K562 (cell line): ENCODE results near the gene FAM200B.

Experiments used
- CBX2 ChIP-seq: fragments of 200-600 bp; sonication (generic); IDR thresholded peaks from one replicate; pipeline ENCODE4 v1.6.1; 2012; ENCODE audit warnings: mild to moderate bottlenecking, low read length, inconsistent platforms; ENCODE audit not compliant: insufficient read depth, poor library complexity, severe bottlenecking
- EP300 ChIP-seq: IDR thresholded peaks from 2 replicates; pipeline ENCODE4 v1.6.1; 2012; ENCODE audit warnings: low read length, improper control_type of control experiment
- GABPA ChIP-seq: fragments of 200-800 bp; sonication (Bioruptor generic); conservative IDR thresholded peaks from 2 replicates; pipeline ENCODE4 v1.6.1; 2016; ENCODE audit warnings: low read depth, missing genetic modification characterization, missing compliant biosample characterization
- MTA2 ChIP-seq: fragments of 450-650 bp; IDR thresholded peaks from 2 replicates; pipeline ENCODE4 v1.6.1; 2016; ENCODE audit warnings: low read depth
- NR4A1 ChIP-seq, 2 experiments: fragments of 250-450 bp in 1 of 2; fragments of 450-650 bp in 1 of 2; sonication (Bioruptor Pico) in 1 of 2; IDR thresholded peaks; 2 replicates each; pipeline versions ENCODE4 v1.4.0 to v1.6.1; 2016 to 2020; ENCODE audit warnings: mild to moderate bottlenecking in 2 of 2, missing compliant biosample characterization in 1 of 2, missing genetic modification characterization in 1 of 2, moderate library complexity in 1 of 2
- PHB2 ChIP-seq: fragments of 450-650 bp; IDR thresholded peaks from 2 replicates; pipeline ENCODE4 v1.6.1; 2017; ENCODE audit warnings: low read depth
- POLR2A ChIP-seq: fragments of 450-650 bp; conservative IDR thresholded peaks from 2 replicates; pipeline ENCODE4 v1.6.1; 2016
- PPARD ChIP-seq: fragments of 250-450 bp; sonication (Bioruptor Pico); IDR thresholded peaks from 2 replicates; pipeline ENCODE4 v1.8.0; 2022; ENCODE audit warnings: inconsistent platforms, mild to moderate bottlenecking, moderate library complexity
- U2AF1 ChIP-seq: fragments of 200-400 bp; formaldehyde crosslinking; optimal IDR thresholded peaks from 2 replicates; pipeline ENCODE3; 2017; ENCODE audit warnings: mild to moderate bottlenecking, low read depth, low read length, moderate library complexity
- ZBTB7A ChIP-seq: IDR thresholded peaks from 2 replicates; pipeline ENCODE4 v1.6.1; 2011; ENCODE audit warnings: low read depth, mild to moderate bottlenecking, low read length, moderate library complexity, borderline replicate concordance; ENCODE audit not compliant: control insufficient read depth
- TF ChIP-seq, protein P1 (sequence below), 3 experiments: IDR thresholded peaks in 2 of 3; conservative IDR thresholded peaks in 1 of 3; 2 replicates each; pipeline ENCODE4 v1.5.1; 2011 to 2012; ENCODE audit warnings: low read length in 3 of 3, mild to moderate bottlenecking in 3 of 3, control low read depth in 2 of 3, improper control_type of control experiment in 1 of 3, inconsistent platforms in 1 of 3, low read depth in 1 of 3, mixed read lengths in 1 of 3, moderate library complexity in 1 of 3; ENCODE audit not compliant: insufficient read depth in 2 of 3

DNA sequence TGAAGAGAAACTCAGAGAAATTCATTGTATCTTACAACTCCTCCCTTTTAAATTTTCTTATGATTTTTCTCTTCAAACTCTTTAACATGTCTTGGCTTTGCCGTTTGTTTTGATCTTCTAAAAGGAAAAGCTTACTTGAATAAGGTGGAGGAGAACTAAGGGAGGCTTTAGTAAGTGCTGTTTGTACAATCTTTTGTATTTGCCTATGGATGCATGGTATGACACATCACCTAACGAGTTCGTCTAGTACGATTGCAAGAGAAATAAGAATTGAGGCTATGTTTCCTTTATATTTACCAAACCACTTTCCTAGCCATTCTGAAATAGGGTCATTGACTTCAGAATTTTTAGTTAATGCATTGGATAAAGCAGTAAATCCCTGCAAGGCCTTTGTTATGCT, 12.8 kb downstream of the FAM200B start:
- TF ChIP-seq U2AF1 (no peak), PPARD (CRISPR knock-in tag) (no peak), ZBTB7A (no peak), GABPA (tag) (no peak), EP300 (no peak), NR4A1 (CRISPR knock-in tag; IDR thresholded peaks at IDR 0.05) (no peak), NR4A1 (tag; IDR thresholded peaks at IDR 0.05) (no peak), PHB2 (no peak), CBX2 (no peak), POLR2A (no peak), MTA2 (no peak)
- TF ChIP-seq, protein P1, sequence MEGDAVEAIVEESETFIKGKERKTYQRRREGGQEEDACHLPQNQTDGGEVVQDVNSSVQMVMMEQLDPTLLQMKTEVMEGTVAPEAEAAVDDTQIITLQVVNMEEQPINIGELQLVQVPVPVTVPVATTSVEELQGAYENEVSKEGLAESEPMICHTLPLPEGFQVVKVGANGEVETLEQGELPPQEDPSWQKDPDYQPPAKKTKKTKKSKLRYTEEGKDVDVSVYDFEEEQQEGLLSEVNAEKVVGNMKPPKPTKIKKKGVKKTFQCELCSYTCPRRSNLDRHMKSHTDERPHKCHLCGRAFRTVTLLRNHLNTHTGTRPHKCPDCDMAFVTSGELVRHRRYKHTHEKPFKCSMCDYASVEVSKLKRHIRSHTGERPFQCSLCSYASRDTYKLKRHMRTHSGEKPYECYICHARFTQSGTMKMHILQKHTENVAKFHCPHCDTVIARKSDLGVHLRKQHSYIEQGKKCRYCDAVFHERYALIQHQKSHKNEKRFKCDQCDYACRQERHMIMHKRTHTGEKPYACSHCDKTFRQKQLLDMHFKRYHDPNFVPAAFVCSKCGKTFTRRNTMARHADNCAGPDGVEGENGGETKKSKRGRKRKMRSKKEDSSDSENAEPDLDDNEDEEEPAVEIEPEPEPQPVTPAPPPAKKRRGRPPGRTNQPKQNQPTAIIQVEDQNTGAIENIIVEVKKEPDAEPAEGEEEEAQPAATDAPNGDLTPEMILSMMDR (IDR thresholded peaks at IDR 0.05 in 2 of 3, conservative IDR thresholded peaks at IDR 0.05 in 1 of 3; ENCODE audit: insufficient read depth in 2 of 3, low read depth in 1 of 3, low read length in 3 of 3), result no peak
